HG03064 (cell line): ENCODE results near the gene FOXP4.

ENCODE experiments used
- ATAC-seq: cut with Tn5 transposase; IDR thresholded peaks from one replicate; pipeline ENCODE4 v1.9.1; 2021; ENCODE audit warnings: low read depth; ENCODE audit not compliant: unreplicated experiment

The FOXP4 gene

GRCh38 chr6:41641352-41641925, 95.3 kb downstream of the FOXP4 start:
- ATAC-seq: no peak

GRCh38 chr6:41642090-41642959, 96.1 kb downstream of the FOXP4 start:
- no peak for ATAC-seq

GRCh38 chr6:41642960-41643898, 97.0 kb downstream of the FOXP4 start:
- no peak for ATAC-seq

GRCh38 chr6:41643899-41644269, 97.7 kb downstream of the FOXP4 start:
- no peak for ATAC-seq

GRCh38 chr6:41644297-41644879, 98.2 kb downstream of the FOXP4 start:
- ATAC-seq: no peak

GRCh38 chr6:41645007-41645618, 98.9 kb downstream of the FOXP4 start:
- ATAC-seq: no peak

- ATAC-seq: no peak
Measured at GRCh38 chr6:41646026-41646795, 100.0 kb downstream of the FOXP4 start.

GRCh38 chr6:41647061-41647511, 100.9 kb downstream of the FOXP4 start:
- ATAC-seq: no peak

- no peak for ATAC-seq
Measured at GRCh38 chr6:41648070-41648585, 101.9 kb downstream of the FOXP4 start.

GRCh38 chr6:41648921-41649320, 102.7 kb downstream of the FOXP4 start:
- ATAC-seq: no peak

- ATAC-seq: no peak
Measured at GRCh38 chr6:41649596-41649995, 103.4 kb downstream of the FOXP4 start.

GRCh38 chr6:41650120-41650519, 103.9 kb downstream of the FOXP4 start:
- no peak for ATAC-seq

GRCh38 chr6:41651246-41651961, 105.2 kb downstream of the FOXP4 start:
- no peak for ATAC-seq
